Omental fat pad (tissue), 4 donors: ENCODE data around the gene ZDHHC14. TPM values are rescaled to one million over a fixed set of nuclear protein-coding genes. Genes with fewer than 3 reads are reported as not detected.

ENCODE experiments used
- ATAC-seq: fragments of 150-250 bp; one replicate; pipeline ENCODE4 v1.9.1; 2016; ENCODE audit warnings: mild to moderate bottlenecking, moderate library complexity; ENCODE audit not compliant: low FRiP score
- DNase-seq: peaks from one replicate; pipeline ENCODE4 v3.0.0-alpha.2; 2019; ENCODE audit warnings: low spot score
- total RNA-seq, 4 donors: library from RNA; depleted of rRNA; stranded (reverse); fragments of >200 nt; gene quantifications; one replicate each; pipeline ENCODE4 v1.1.0, GENCODE V29; 2016
- TF ChIP-seq, protein P1 (sequence below), 3 donors: fragments of 450-650 bp; IDR thresholded peaks; one replicate each; pipeline ENCODE4 v1.5.1; 2016 to 2017; ENCODE audit warnings: antibody characterized with exemption in 3 of 3, mild to moderate bottlenecking in 3 of 3, moderate library complexity in 2 of 3

Gene ZDHHC14
- total RNA-seq, 4 donors from 2014 or later = 5.6 to 13.7 (median 6.9) TPM

DNA sequence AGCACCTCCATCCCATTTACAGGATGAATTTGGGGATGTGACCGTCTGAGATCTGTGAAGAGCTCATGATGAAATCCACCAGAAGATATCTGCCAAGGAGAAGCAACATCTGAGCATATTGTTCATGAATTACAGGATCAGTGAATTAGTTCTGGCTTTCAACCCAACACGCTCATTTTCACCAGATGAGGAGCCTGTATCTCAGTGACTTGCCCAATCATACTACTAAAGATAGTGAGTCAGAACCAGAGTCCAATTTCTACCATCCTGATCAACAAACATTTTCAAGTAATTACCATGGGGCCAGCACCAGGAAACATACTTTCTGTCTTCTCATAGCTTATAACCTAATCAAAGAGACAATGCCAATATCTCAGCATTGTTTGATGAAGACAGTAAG lies 116.6 kb downstream of the ZDHHC14 start:
- TF ChIP-seq, protein P1, sequence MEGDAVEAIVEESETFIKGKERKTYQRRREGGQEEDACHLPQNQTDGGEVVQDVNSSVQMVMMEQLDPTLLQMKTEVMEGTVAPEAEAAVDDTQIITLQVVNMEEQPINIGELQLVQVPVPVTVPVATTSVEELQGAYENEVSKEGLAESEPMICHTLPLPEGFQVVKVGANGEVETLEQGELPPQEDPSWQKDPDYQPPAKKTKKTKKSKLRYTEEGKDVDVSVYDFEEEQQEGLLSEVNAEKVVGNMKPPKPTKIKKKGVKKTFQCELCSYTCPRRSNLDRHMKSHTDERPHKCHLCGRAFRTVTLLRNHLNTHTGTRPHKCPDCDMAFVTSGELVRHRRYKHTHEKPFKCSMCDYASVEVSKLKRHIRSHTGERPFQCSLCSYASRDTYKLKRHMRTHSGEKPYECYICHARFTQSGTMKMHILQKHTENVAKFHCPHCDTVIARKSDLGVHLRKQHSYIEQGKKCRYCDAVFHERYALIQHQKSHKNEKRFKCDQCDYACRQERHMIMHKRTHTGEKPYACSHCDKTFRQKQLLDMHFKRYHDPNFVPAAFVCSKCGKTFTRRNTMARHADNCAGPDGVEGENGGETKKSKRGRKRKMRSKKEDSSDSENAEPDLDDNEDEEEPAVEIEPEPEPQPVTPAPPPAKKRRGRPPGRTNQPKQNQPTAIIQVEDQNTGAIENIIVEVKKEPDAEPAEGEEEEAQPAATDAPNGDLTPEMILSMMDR (IDR thresholded peaks at IDR 0.05) = no peak
- DNase-seq = no peak
- ATAC-seq = no peak

DNA sequence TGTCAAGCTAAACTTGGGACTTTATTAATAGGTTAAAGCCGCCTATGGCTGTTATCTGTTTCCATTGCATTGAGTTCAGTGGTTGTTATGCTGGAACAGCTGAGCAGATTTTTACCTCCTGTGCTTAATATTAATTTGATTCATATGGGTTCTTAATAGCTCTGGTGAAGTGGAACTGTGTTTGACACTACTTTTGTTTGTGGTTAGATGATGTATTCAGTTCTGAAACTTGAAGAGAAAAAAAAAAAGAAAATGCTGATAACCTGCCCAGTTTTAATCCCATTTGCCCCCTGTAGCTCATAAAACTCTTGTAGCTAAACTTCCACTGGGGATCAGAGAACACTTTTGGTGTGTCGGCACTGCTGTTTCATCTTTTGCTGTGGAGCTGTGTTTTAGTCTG lies 117.8 kb downstream of the ZDHHC14 start:
- DNase-seq (no peak), ATAC-seq (no peak)
- TF ChIP-seq, protein P1 (IDR thresholded peaks at IDR 0.05) = no peak

DNA sequence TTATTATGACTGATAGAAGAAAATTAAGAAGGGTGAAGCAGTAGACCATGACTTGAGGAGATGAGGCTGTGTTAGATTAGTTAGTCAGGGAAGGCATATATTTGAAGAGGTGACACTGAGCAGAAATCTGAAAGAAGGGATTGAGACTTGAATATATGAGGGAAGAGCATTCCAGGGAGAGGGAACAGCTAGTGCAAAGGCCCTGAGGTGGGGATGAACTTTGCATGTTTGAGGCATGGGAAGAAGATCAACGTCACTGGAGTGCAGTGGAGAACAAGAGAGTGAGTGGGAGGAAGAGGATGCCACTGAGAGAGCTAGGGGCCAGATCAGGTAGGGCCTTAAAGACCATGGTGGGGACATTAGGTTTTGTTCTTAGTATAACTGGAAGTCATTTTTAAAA lies 119.0 kb downstream of the ZDHHC14 start:
- TF ChIP-seq, protein P1 (IDR thresholded peaks at IDR 0.05) = no peak
- ATAC-seq = no peak

DNA sequence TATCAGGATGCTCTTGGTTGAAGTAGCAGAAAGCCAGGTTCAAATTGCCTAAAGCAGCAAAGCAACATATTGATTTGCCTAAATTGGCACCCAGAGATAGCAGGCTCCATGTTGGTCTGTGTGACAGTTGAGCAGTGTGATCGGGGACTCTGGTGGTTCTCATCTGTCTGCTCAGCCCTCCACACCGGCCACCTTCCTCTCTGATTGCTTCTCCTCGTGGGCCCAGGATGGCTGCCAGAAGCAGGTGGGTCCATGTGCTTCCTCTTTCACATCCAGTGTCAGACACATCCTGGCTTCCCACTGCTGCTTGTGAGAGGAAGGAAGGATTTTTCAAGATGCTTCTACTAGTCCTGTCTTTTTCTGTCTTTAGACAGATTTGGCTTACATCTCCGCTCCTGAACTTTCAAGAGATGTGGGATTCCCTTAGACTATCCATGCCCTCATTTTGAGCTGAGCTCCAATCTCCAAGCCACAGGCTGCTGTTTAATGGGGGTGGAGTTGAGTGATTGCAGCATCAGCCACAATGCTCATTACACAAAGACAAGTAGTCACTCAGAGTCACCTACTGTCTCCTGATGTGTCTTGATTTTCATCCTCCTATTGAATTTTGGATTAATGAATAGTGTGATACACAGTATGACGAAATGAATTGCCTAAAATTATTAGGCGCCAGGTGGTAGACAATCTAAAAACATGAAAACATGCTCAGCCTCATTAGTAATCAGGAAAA lies 122.2 kb downstream of the ZDHHC14 start:
- TF ChIP-seq, protein P1 (IDR thresholded peaks at IDR 0.05) = no peak
- no peak for ATAC-seq
- no peak for DNase-seq

More for the DNA sequence above, 119.0 kb downstream of the ZDHHC14 start:
- DNase-seq = no peak

DNA sequence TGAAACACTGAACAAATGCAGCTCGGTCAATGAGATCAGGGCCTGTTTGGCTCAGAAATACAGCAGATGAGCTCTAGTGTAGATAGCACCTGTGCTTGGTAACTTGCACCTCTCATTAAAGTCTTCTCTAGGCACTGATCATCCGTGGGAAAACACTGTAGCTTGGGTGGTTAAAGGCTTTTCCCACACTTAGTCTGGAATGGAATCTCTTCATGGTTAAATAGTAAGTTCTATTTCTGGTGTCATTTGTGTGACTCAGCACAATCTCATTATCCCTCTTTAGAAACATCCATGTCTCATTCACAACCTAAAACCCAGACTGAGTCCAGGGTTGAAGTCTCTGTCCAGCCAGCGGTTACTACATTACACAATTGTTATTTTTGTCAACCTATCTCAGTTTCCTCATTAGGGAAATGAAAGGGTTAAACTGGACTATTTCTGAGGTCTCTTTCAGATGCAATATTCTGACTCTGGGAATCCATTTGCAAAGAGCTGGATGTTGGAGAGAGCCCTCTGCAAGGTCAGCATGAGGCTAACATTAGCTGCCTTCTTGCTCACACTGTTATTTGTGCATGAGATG lies 125.0 kb downstream of the ZDHHC14 start:
- TF ChIP-seq, protein P1 (IDR thresholded peaks at IDR 0.05) = no peak
- DNase-seq = no peak
- no peak for ATAC-seq

DNA sequence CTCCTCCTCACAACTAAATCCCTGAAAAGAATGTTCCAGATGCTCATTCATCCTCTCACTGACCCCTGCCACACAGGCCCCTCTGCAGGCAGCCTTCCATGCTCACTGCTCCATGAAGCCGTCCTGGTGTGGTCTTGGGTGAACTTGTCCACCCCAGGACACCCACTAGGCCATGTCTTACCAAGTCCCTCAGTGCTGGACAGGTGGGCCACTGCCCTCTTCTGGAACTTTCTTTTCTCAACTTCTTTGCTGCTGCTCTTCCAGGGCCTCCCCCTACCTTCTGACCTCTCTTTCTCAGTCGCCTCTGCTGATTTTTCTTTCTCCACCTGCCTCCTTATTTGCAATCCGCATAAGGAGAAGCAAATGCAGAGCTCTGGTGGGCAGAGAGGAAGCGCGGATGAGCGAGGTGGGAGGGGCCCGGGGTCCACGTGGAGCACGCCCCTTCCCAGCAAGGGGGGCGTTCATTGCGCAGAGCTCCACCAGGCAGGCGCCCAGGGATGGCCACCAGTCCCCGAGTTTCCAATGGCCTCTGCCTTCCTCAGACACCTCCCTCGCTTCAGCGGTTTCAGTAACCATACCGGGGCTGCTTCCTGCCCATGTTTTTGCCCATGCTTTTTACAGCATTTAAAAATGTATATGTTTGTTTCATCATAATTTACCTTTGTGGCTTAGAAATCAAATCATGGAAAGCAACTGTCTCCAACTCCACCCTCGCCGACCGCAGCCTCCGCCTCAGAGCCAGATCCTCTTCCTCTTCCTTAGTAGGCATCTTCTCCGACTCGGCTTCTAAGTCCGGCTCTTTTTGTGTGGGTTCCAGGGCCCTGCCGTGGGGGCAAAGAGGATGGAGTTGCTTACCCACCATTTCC lies 129.6 kb downstream of the ZDHHC14 start:
- TF ChIP-seq, protein P1 (IDR thresholded peaks at IDR 0.05) = no peak
- ATAC-seq (no peak), DNase-seq (no peak)
